Measurements from ENCODE around the gene DYNLT5.
A peak's percentile ranks its signal among the peaks of the same experiment; 100 is the strongest.

DYNLT5 gene

DNA sequence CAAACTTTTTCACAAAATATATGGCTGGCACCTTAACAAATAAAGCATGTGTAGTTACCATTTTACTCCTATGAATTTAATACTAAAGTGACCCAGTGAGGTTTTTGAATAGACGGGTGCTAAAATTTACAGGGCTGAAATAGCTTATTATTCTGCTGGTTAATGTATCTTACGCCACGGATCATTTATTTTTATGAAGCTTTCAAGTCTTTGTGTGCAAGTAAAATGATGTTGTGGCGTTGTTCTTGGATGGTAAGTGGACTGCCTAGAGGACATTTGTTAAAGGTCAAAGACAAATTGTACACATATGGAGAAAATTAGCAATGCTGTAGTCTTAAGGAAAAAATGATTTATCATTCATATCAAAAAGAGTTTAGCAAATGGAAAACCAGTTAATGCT lies 26.0 kb downstream of the DYNLT5 start (continued):
- TF ChIP-seq, protein P1, sequence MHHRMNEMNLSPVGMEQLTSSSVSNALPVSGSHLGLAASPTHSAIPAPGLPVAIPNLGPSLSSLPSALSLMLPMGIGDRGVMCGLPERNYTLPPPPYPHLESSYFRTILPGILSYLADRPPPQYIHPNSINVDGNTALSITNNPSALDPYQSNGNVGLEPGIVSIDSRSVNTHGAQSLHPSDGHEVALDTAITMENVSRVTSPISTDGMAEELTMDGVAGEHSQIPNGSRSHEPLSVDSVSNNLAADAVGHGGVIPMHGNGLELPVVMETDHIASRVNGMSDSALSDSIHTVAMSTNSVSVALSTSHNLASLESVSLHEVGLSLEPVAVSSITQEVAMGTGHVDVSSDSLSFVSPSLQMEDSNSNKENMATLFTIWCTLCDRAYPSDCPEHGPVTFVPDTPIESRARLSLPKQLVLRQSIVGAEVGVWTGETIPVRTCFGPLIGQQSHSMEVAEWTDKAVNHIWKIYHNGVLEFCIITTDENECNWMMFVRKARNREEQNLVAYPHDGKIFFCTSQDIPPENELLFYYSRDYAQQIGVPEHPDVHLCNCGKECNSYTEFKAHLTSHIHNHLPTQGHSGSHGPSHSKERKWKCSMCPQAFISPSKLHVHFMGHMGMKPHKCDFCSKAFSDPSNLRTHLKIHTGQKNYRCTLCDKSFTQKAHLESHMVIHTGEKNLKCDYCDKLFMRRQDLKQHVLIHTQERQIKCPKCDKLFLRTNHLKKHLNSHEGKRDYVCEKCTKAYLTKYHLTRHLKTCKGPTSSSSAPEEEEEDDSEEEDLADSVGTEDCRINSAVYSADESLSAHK (tag by site-specific recombination; IDR thresholded peaks at IDR 0.05) = peak; percentile 82
- TF ChIP-seq OVOL3 (tag by site-specific recombination; IDR thresholded peaks at IDR 0.05) (peak; percentile 84), ZNF707 (tag by site-specific recombination; IDR thresholded peaks at IDR 0.05) (no peak), ZNF157 (tag by site-specific recombination; IDR thresholded peaks at IDR 0.05) (no peak), ZNF112 (tag by site-specific recombination; IDR thresholded peaks at IDR 0.05) (no peak), ZNF426 (tag by site-specific recombination; IDR thresholded peaks at IDR 0.05) (no peak), ZNF133 (tag by site-specific recombination; IDR thresholded peaks at IDR 0.05) (no peak), ZNF366 (tag by site-specific recombination; conservative IDR thresholded peaks at IDR 0.05) (peak; percentile 61), PRDM1 (tag by site-specific recombination; IDR thresholded peaks at IDR 0.05) (no peak), ZBTB7A (tag by site-specific recombination; IDR thresholded peaks at IDR 0.05; ENCODE audit: low read depth) (no peak), ZNF658 (tag by site-specific recombination; IDR thresholded peaks at IDR 0.05) (no peak), TCF7L2 (IDR thresholded peaks at IDR 0.05; ENCODE audit: borderline replicate concordance, low read depth, low read length) (peak; percentile 50; the same call in 1 of the 2 replicates), ZNF211 (tag by site-specific recombination; IDR thresholded peaks at IDR 0.05; ENCODE audit: low read depth) (no peak), GFI1B (tag by site-specific recombination; IDR thresholded peaks at IDR 0.05) (no peak), ZNF433 (tag by site-specific recombination; IDR thresholded peaks at IDR 0.05; ENCODE audit: low read depth) (no peak), MYNN (tag by site-specific recombination; IDR thresholded peaks at IDR 0.05; ENCODE audit: borderline replicate concordance) (no peak; the same call in 1 of the 2 replicates), ZFHX2 (tag by site-specific recombination; conservative IDR thresholded peaks at IDR 0.05) (no peak), SCRT1 (tag by site-specific recombination; IDR thresholded peaks at IDR 0.05; ENCODE audit: borderline replicate concordance) (no peak), ZNF76 (tag by site-specific recombination; IDR thresholded peaks at IDR 0.05; ENCODE audit: borderline replicate concordance, low read depth) (no peak), ZBTB48 (tag by site-specific recombination; IDR thresholded peaks at IDR 0.05) (no peak), RBAK (tag by site-specific recombination; IDR thresholded peaks at IDR 0.05) (no peak), ZNF311 (tag by site-specific recombination; IDR thresholded peaks at IDR 0.05; ENCODE audit: borderline replicate concordance) (no peak), ZNF473 (tag by site-specific recombination; IDR thresholded peaks at IDR 0.05) (no peak), HOXD13 (CRISPR knock-in tag; IDR thresholded peaks at IDR 0.05; ENCODE audit: borderline replicate concordance) (no peak), ZNF404 (tag by site-specific recombination; IDR thresholded peaks at IDR 0.05) (no peak)
- TF ChIP-seq, protein P2, sequence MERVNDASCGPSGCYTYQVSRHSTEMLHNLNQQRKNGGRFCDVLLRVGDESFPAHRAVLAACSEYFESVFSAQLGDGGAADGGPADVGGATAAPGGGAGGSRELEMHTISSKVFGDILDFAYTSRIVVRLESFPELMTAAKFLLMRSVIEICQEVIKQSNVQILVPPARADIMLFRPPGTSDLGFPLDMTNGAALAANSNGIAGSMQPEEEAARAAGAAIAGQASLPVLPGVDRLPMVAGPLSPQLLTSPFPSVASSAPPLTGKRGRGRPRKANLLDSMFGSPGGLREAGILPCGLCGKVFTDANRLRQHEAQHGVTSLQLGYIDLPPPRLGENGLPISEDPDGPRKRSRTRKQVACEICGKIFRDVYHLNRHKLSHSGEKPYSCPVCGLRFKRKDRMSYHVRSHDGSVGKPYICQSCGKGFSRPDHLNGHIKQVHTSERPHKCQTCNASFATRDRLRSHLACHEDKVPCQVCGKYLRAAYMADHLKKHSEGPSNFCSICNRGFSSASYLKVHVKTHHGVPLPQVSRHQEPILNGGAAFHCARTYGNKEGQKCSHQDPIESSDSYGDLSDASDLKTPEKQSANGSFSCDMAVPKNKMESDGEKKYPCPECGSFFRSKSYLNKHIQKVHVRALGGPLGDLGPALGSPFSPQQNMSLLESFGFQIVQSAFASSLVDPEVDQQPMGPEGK (tag by site-specific recombination; IDR thresholded peaks at IDR 0.05) = no peak
- TF ChIP-seq, protein P3, sequence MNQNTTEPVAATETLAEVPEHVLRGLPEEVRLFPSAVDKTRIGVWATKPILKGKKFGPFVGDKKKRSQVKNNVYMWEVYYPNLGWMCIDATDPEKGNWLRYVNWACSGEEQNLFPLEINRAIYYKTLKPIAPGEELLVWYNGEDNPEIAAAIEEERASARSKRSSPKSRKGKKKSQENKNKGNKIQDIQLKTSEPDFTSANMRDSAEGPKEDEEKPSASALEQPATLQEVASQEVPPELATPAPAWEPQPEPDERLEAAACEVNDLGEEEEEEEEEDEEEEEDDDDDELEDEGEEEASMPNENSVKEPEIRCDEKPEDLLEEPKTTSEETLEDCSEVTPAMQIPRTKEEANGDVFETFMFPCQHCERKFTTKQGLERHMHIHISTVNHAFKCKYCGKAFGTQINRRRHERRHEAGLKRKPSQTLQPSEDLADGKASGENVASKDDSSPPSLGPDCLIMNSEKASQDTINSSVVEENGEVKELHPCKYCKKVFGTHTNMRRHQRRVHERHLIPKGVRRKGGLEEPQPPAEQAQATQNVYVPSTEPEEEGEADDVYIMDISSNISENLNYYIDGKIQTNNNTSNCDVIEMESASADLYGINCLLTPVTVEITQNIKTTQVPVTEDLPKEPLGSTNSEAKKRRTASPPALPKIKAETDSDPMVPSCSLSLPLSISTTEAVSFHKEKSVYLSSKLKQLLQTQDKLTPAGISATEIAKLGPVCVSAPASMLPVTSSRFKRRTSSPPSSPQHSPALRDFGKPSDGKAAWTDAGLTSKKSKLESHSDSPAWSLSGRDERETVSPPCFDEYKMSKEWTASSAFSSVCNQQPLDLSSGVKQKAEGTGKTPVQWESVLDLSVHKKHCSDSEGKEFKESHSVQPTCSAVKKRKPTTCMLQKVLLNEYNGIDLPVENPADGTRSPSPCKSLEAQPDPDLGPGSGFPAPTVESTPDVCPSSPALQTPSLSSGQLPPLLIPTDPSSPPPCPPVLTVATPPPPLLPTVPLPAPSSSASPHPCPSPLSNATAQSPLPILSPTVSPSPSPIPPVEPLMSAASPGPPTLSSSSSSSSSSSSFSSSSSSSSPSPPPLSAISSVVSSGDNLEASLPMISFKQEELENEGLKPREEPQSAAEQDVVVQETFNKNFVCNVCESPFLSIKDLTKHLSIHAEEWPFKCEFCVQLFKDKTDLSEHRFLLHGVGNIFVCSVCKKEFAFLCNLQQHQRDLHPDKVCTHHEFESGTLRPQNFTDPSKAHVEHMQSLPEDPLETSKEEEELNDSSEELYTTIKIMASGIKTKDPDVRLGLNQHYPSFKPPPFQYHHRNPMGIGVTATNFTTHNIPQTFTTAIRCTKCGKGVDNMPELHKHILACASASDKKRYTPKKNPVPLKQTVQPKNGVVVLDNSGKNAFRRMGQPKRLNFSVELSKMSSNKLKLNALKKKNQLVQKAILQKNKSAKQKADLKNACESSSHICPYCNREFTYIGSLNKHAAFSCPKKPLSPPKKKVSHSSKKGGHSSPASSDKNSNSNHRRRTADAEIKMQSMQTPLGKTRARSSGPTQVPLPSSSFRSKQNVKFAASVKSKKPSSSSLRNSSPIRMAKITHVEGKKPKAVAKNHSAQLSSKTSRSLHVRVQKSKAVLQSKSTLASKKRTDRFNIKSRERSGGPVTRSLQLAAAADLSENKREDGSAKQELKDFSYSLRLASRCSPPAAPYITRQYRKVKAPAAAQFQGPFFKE (tag by site-specific recombination; IDR thresholded peaks at IDR 0.05; ENCODE audit: borderline replicate concordance) = no peak
- TF ChIP-seq, protein P4, sequence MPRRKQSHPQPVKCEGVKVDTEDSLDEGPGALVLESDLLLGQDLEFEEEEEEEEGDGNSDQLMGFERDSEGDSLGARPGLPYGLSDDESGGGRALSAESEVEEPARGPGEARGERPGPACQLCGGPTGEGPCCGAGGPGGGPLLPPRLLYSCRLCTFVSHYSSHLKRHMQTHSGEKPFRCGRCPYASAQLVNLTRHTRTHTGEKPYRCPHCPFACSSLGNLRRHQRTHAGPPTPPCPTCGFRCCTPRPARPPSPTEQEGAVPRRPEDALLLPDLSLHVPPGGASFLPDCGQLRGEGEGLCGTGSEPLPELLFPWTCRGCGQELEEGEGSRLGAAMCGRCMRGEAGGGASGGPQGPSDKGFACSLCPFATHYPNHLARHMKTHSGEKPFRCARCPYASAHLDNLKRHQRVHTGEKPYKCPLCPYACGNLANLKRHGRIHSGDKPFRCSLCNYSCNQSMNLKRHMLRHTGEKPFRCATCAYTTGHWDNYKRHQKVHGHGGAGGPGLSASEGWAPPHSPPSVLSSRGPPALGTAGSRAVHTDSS (tag by site-specific recombination; IDR thresholded peaks at IDR 0.05) = no peak
- TF ChIP-seq, protein P5, sequence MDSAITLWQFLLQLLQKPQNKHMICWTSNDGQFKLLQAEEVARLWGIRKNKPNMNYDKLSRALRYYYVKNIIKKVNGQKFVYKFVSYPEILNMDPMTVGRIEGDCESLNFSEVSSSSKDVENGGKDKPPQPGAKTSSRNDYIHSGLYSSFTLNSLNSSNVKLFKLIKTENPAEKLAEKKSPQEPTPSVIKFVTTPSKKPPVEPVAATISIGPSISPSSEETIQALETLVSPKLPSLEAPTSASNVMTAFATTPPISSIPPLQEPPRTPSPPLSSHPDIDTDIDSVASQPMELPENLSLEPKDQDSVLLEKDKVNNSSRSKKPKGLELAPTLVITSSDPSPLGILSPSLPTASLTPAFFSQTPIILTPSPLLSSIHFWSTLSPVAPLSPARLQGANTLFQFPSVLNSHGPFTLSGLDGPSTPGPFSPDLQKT (IDR thresholded peaks at IDR 0.05; ENCODE audit: borderline replicate concordance, low read depth, low read length) = no peak

Data from HEK293 (cell line).